Anterior cingulate cortex (tissue), 58 donors: ENCODE measurements around the gene SLC16A1.
A peak's percentile ranks its signal among the peaks of the same experiment; 100 is the strongest.
"Not testable (repeated sequence)": the region's sequence is repeated elsewhere in the genome, so short reads cannot be mapped to it uniquely, and the experiment has no call there.

Experiments
- DNase-seq, 58 donors: peaks; one replicate each; lab custom pipeline; 2025; lab: John Stamatoyannopoulos, UW

Gene SLC16A1

GRCh38 chr1:112955773-112956543 lies at the start of gene SLC16A1:
TSS of gene SLC16A1 (minus strand) at chr1:112956196. CDS start at chr1:112929308, 26,888 bp downstream.
- peak; percentile 31 to 97 (median 91) for DNase-seq

GRCh38 chr1:113003751-113004690 lies 48.0 kb upstream of the SLC16A1 start:
- DNase-seq: no peak

DNA sequence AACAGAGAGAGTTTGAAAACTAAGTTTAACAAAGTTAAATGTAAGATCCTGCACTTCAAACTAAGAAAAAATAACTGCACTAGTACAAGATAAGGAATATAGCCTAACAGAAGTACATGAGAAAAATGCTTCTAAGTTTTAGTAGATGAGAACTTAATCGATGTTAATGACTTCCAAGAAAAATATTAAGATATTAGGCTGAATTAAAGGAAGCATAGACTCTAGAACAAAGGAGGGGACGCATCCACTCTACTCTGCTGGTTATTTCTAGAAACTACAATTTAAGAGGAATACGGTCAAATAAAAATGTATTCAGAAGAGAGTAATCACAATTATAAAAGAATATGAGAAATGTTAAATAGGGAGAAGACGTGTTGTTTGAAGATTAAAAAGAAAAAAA lies 46.3 kb upstream of the SLC16A1 start:
- no peak for DNase-seq

- peak in 37 of 58 donors; percentile 2 to 63 (median 25) for DNase-seq
These were observed 42.7 kb upstream of the SLC16A1 start for GRCh38 chr1:112998592-112999235.

DNA sequence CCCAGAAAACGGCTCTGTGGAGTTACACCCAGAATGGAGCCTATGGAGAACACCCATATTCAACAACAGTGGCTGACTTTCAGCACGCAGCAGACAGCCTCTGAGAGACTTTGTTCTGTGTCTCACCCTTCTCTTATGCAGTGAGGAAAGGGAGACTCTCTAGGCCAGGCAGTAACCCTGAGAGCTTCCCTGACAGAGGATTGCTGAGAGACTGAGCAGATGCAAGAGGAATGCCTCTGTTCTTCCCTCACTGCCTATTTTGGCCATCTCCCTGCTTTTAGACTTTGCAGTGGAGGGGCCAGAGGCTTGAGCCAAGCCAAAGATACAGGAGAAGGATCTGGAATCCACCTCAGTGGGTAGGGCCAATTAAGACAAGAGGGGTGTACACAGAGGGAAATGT lies 41.8 kb upstream of the SLC16A1 start:
- no peak for DNase-seq

- DNase-seq: no peak
These were observed 39.9 kb upstream of the SLC16A1 start for GRCh38 chr1:112995890-112996289.

DNA sequence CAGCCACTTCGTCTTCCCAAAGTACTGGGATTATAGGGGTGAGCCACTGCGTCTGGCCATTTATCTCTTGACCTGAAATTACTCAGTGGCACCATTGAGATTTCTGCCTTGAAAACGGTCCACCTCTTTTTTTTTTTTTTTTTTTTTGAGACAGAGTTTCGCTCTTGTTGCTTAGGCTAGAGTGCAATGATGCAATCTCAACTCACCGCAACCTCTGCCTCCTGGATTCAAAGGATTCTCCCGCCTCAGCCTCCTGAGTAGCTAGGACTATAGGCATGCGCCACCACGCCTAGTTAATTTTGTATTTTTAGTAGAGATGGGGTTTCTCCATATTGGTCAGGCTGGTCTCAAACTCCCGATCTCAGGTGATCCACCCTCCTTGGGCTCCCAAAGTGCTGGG lies 39.0 kb upstream of the SLC16A1 start:
- DNase-seq: not testable (repeated sequence)

- no peak for DNase-seq
These were observed 36.8 kb upstream of the SLC16A1 start for GRCh38 chr1:112992780-112993179.

- no peak for DNase-seq
These were observed 35.6 kb upstream of the SLC16A1 start for GRCh38 chr1:112991402-112992120.

- DNase-seq: no peak
These were observed 34.3 kb upstream of the SLC16A1 start for GRCh38 chr1:112990271-112990670.

DNA sequence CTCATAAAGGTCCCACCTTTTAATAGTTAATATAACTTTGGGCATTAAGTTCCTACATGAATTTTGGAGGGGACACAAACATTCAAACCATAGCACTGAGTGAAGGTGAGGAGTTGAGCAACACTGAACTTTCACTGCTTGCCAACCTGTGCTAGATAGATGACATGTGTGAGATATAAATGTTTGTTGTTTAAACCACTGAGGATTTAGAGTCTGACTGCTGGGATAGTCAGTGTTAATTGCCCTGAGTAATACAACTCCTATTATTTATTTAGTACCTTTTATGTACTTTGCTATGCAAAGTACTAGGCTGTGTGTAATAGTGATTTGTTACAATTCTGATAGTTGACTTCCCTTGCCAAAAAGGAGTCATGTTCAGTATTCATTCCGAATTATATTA lies 32.4 kb upstream of the SLC16A1 start:
- DNase-seq: no peak

DNA sequence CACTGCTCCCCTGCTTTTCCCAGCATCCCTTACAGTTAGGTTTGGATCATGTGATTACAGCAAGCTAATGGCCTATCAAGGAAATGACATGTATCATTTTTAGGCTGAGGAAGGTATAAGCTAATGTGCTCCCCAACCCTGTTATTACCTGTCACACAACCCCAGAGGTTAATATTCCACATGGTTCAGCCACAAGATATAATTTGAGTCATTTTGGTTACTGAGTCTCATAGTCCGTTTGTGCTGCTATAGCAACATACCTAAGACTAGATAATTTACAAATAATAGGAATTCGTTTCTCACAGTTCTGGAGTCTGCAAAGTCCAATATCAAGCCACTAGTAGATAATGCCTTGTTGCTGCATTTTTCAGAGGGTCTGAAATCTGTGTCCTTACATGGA lies 29.1 kb upstream of the SLC16A1 start:
- no peak for DNase-seq

GRCh38 chr1:112983537-112984131 lies 27.6 kb upstream of the SLC16A1 start:
- no peak for DNase-seq

DNA sequence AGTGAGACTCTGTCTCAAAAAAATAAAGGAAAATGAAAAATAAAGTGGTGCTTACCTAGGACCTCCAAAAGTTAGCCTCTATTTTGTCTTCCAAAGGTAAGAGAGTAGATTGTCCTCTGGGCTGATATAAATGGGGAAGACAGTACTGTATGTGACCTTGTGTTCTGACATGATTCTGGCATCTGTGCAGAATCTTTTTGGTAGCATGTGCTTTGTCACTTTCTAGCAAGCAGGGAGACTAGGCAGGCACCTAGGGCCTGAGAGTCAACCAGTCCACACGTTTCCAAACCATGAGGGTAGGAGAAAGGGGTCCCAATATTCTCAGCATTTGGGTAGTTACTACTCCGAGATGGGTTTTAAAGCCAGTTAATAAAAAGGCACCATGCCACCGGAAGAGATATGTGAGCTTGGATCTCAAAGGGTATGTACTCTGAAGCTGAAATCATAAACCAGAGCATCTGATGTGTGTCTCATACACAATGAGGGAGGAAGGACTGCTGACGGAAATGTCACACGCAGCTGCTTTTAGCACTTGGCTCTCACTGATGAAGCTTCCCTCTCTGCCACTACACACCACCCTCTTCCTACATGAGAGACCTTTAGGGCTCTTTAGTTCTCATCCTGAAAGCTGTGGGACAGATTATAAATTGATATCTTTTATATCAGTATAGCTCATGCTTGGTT lies 27.0 kb upstream of the SLC16A1 start:
- DNase-seq: peak in 10 of 58 donors; percentile 0 to 23 (median 7)

DNA sequence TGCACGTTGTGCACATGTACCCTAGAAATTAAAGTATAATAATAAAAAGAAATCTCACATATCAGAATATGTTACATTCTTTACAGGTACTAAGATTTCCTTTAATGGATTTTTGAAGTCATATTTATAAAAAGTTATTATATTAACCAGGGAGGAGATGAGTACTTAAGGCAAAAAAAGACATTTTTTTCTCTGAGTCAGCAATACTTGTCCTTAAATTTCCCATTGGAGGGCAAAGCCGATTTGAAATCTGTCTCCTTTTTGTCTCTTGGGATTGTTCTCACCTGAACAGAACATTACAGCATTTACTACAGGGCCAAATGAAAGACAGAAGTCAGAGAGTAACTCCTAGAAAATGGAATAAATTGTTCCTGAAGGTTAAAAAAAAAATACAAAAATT lies 26.3 kb upstream of the SLC16A1 start:
- DNase-seq: no peak

- DNase-seq: not testable (repeated sequence)
These were observed 25.8 kb upstream of the SLC16A1 start for GRCh38 chr1:112981834-112982233.

GRCh38 chr1:112981426-112981825 lies 25.4 kb upstream of the SLC16A1 start:
- DNase-seq: no peak

- no peak for DNase-seq
These were observed 19.3 kb upstream of the SLC16A1 start for GRCh38 chr1:112975336-112975735.

DNA sequence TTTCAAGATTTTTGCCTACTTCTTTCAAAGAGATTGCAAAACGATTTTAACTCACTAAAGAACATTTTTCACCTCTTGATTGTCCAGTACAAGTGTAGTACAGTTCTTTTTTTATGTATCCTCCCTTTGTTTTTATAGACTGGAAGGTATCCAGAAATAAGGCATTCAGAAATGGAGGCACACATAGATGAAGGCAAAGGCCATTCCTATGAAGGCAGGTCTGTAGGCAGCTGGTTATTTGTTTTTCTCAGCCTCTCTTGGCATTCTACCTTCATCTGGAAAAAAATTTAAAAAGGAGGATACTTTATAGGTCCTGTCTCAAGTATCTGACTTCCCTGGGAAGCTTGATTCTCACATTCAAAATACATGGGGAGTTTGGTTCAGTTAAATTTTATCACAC lies 18.6 kb upstream of the SLC16A1 start:
- DNase-seq: no peak
